Nephron progenitor cell (in vitro differentiated cells): Measurements from ENCODE around the gene OR6B3.

Experiments used
- DNase-seq: peaks from one replicate; pipeline ENCODE4 v3.0.0; 2021
- H3K27ac Mint-ChIP-seq: 2 replicates; pipeline ENCODE4 v1.8.0; 2021; ENCODE audit warnings: mild to moderate bottlenecking, moderate library complexity, mixed read lengths
- H3K27me3 Mint-ChIP-seq: 2 replicates; pipeline ENCODE4 v1.8.0; 2021; ENCODE audit warnings: mild to moderate bottlenecking, low read depth, mixed read lengths; ENCODE audit not compliant: poor library complexity
- H3K36me3 Mint-ChIP-seq: 2 replicates; pipeline ENCODE4 v1.8.0; 2021; ENCODE audit warnings: low read depth, mixed read lengths
- H3K4me1 Mint-ChIP-seq: 2 replicates; pipeline ENCODE4 v1.8.0; 2021; ENCODE audit warnings: mixed read lengths
- H3K4me3 Mint-ChIP-seq: 2 replicates; pipeline ENCODE4 v1.8.0; 2021; ENCODE audit warnings: mild to moderate bottlenecking, moderate library complexity, mixed read lengths
- H3K9me3 Mint-ChIP-seq: 2 replicates; pipeline ENCODE4 v1.8.0; 2021; ENCODE audit warnings: mild to moderate bottlenecking, moderate library complexity, mixed read lengths
- CTCF ChIP-seq: fragments of 200-600 bp; sonication (generic); IDR thresholded peaks from 2 replicates; pipeline ENCODE4 v1.5.0; 2021; ENCODE audit warnings: antibody characterized with exemption

OR6B3 gene

DNA sequence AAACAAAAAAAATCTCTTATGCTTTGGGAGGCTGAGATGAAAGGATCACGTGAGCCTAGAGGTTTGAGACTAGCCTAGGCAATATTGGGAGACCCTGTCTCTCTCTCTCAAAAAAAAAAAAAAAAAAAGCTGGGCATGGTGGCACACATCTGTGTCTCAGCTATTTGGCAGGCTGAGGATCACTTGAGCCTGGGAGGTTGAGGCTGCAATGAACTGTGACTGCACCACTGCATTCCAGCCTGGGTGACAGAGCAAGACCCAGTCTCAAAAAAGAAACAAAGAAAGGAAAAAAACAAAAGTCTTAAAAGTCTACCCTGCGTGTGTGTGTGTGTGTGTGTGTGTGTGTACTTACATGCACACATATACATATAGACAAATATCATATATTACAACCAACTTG is 25.3 kb upstream of the OR6B3 start:
- no peak for TF ChIP-seq CTCF

DNA sequence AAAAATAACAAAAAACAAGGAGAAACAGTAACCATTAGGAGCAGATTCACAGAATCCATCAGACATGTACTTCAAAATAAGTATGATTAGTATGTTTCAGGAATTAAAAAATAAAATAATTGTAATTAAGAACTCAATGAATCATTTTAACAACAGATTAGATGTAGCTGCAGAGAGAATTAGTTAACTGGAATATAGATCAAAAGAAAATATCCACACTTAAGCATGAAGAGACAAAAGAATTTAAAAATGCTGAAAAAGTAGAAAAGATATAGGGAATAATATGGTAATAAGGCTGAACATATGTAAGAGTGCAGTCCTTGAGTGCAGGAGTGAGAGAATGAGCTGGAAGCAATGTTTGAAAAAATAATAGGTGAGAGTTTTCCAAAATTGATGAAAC is 24.1 kb upstream of the OR6B3 start:
- Mint-ChIP-seq H3K4me3 (no peak overlapping the region), H3K27me3 (peaks cover 10% of the 10 kb centered on the region), H3K36me3 (peaks cover 5% of the 10 kb centered on the region), H3K27ac (no peak overlapping the region), H3K4me1 (no peaks in the 10 kb centered on the region), H3K9me3 (peaks cover 49% of the 10 kb centered on the region)
- TF ChIP-seq CTCF = no peak
- no peak for DNase-seq

More for the DNA sequence above, 25.3 kb upstream of the OR6B3 start:
- peaks cover 49% of the 10 kb centered on the region for H3K9me3 Mint-ChIP-seq
- H3K4me3 Mint-ChIP-seq = no peak overlapping the region
- H3K36me3 Mint-ChIP-seq = peaks cover 5% of the 10 kb centered on the region
- peaks cover 10% of the 10 kb centered on the region for H3K27me3 Mint-ChIP-seq
- DNase-seq = no peak
- no peak overlapping the region for H3K27ac Mint-ChIP-seq
- H3K4me1 Mint-ChIP-seq = no peaks in the 10 kb centered on the region

DNA sequence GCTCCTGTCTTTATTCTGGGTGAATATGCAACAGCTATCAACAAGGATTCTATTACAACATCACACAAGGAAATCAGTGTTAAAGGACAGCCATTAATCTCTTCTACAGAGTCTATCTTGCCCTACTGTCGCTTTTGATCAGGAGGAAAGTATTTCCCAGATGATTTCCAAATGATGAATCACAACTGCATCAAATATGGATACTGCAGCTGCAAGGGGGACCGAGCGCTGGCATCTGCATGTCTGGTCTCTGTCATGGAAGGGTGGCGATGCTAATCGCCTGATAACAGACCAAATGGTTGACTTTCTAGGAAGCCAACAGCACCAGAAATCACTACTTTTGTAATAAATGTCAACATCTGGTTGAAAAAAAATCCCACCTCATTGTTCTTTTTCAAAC is 21.2 kb upstream of the OR6B3 start:
- H3K4me1 Mint-ChIP-seq = peaks cover 4% of the 10 kb centered on the region
- DNase-seq = no peak
- TF ChIP-seq CTCF = no peak
- H3K36me3 Mint-ChIP-seq = peaks cover 5% of the 10 kb centered on the region
- H3K27ac Mint-ChIP-seq = no peak overlapping the region
- no peak overlapping the region for H3K4me3 Mint-ChIP-seq
- peaks cover 8% of the 10 kb centered on the region for H3K27me3 Mint-ChIP-seq
- peaks cover 42% of the 10 kb centered on the region for H3K9me3 Mint-ChIP-seq

DNA sequence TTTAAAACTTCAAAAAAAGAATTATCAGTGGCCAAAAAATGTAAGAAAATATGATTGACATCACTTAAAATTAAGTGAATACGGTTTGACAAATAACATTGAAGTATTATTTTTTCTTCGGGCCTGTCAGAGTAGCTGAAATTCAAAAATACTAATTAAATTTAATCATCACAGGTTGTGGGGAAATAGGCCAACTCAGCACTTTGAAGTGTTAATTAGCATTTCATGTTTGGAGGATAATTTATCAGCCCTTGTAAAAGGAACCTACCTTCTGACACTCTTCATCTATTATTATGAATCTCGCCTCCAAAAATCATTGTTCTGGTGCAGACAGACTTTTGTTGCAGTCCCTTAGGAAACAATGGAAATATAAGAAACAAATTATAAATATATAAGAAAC is 17.6 kb upstream of the OR6B3 start:
- Mint-ChIP-seq H3K27me3 (peaks cover 23% of the 10 kb centered on the region), H3K36me3 (no peaks in the 10 kb centered on the region), H3K4me3 (no peak overlapping the region), H3K27ac (no peak overlapping the region), H3K9me3 (peaks cover 14% of the 10 kb centered on the region), H3K4me1 (peaks cover 4% of the 10 kb centered on the region)
- no peak for DNase-seq
- TF ChIP-seq CTCF = no peak

DNA sequence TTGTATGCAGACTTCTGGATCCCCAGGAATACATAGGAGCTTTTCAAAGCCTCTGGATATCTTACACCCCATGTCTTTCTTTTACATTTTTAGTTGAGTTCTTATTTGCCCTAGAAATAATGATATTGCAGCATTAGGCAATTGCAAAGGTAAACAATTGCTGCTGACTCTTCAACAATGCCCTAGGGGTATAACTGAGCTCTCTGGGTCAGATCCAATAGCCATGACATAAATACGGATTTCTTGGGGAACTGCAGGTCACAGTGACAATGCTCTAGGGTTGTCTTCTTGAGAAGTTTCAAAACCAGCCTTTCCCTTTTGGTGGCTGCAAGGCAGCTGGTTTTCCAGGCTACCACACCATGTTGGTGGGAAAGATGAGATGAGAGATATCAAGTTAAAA is 16.5 kb upstream of the OR6B3 start:
- H3K36me3 Mint-ChIP-seq = no peaks in the 10 kb centered on the region
- no peak overlapping the region for H3K4me3 Mint-ChIP-seq
- H3K27ac Mint-ChIP-seq = no peak overlapping the region
- DNase-seq = no peak
- no peak for TF ChIP-seq CTCF
- H3K27me3 Mint-ChIP-seq = peaks cover 23% of the 10 kb centered on the region
- peaks cover 6% of the 10 kb centered on the region for H3K9me3 Mint-ChIP-seq
- peaks cover 4% of the 10 kb centered on the region for H3K4me1 Mint-ChIP-seq

DNA sequence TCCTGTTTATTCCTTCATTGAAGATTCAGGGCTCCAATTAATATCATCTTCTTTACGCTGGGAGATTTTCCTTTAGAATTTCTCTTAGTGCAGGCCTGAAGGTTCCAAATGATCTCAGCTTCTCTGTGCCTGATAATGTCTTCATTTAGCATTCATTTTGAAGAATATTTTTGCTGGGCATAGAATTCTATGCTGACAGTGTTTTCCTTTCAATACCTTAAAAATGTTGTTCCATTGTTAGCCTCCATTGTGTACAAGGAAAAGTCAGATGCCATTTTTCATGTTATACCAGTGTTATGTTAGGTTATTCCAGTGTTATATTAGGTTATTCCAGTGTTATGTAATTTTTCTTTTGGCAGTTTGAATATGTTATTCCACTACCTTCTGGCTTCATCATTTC is 14.9 kb upstream of the OR6B3 start:
- Mint-ChIP-seq H3K4me1 (peaks cover 4% of the 10 kb centered on the region), H3K27ac (no peak overlapping the region), H3K9me3 (peaks cover 6% of the 10 kb centered on the region), H3K36me3 (no peaks in the 10 kb centered on the region), H3K4me3 (no peak overlapping the region), H3K27me3 (peaks cover 27% of the 10 kb centered on the region)
- DNase-seq = no peak
- TF ChIP-seq CTCF = no peak
